Activated gamma-delta T cell treated with Interleukin-2 at 50 U/mL for 16 hours (primary cell): ENCODE results near the gene MGAT5.

Source experiments
- DNase-seq: peaks from one replicate; pipeline ENCODE4 v3.0.0-alpha.2; 2020

The MGAT5 gene

DNA sequence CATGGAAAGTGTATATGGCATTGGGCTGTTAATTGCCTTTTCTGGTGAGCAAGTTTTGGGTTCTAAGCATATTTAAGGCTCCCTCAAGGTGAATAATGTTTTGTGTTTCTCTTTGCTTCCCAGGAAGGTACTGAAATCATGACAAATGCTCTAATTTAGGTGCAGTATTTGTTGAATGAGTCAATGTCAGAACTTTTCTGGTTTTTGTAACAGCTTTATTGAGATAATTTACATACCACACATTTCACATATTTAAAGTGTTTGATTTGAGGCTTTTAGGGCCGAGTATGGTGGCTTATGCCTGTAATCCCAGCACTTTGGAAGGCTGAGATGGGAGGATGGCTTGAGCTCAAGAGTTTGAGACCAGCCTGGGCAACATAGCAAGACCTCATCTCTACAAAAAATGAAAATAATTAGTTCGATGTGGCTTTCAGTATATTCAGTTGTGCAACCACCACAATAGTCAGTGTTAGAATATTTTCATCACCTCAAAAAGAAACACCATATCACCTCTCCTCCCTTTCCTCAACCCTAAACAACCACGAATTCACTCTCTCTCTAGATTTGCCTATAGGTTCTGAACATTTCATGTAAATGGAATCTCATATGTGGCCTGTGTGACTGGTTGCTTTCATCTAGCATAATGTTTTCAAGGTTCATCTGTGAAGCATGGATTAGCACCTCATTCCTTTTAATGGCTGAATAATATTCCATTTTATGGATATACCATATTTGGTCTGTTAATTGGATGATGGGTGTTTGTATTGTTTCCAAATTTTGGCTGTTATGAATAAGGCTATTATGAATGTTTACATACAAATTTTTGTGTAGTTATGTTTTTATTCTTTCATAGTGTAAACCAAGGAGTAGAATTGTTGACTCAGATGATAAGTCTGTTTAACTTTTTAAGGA, 54.9 kb downstream of the MGAT5 start:
- no peak for DNase-seq

DNA sequence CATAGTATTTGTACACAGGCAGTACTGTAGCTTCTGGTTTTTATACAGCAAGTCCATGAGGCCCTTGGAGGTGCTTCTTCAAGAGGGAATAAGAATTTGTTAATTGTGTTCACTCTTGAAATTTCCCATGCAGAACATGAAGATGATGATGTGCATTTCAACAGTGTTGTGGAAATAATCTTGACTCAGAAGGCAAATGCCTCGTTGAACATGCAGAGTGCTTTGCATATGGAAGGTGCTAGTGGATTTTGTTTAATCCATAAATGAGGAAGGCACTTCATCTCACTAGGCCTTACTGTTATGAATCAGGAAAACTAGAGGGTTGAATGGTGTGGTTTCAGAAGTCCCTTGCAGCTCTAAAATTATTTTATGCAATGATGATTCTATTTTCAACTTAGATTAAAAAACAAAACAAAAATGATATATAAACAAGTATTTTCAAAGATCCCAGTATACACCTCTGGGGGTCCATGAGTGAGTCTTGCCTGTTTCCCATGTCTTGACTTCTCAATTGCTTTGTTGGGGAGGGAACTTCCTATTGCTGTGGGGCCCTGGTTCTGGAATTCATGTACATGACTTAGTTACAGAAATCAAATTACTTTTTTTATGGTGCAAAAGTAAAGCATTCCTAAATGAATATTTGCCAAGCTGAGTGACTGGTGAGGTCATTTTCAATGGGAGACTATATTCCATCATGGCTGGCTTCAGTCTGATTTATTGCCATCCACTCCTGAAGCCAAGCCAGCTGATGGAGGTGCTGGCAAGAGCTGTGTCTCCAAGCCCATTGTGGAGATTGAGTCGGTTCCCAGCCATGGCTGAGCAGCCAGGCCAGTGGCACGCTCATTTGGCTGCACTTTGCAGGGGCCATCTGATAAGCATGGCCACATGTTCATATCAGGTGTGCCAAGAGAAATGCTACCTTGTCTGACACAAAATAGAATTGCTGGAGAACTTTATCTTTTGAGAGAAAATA, 56.5 kb downstream of the MGAT5 start:
- DNase-seq = no peak

DNA sequence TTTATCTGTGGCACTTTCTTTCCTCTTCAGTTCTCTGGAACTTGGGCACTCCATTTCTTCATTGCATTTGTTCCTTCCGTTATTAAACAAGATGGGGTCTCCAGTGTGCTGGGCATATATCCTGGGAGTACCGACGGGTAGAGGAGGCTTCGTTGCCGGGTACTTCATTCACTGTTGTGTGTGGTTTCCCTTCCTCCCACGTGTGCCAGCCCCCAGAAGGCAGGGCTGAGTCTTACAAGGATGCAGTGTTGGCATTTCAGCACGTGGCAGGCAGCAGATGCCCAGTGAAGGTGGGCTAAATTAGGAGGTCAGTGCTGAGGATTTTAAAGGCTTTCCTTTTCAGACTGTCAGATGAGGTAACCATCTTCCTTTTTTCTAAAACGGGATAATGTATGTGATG, 58.6 kb downstream of the MGAT5 start:
- no peak for DNase-seq

DNA sequence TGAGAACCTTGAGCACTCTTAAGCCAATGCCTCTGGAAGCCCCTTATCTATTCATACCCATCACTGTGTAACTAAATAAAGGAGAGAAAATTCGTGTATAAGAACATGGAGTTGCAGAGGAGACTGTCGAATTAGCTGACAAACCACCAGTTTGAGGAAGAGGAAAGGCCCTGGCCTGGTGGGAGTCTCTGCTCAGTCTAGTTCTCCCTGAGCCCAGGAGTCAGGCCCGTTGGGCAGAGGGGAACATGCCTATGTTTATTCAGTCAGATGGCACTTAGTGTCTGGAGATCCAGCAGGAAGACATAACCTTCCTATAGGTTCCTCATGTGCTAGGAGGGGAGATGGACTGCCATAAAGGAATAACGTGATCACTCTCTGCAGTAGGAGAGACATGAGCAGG, 60.3 kb downstream of the MGAT5 start:
- no peak for DNase-seq

DNA sequence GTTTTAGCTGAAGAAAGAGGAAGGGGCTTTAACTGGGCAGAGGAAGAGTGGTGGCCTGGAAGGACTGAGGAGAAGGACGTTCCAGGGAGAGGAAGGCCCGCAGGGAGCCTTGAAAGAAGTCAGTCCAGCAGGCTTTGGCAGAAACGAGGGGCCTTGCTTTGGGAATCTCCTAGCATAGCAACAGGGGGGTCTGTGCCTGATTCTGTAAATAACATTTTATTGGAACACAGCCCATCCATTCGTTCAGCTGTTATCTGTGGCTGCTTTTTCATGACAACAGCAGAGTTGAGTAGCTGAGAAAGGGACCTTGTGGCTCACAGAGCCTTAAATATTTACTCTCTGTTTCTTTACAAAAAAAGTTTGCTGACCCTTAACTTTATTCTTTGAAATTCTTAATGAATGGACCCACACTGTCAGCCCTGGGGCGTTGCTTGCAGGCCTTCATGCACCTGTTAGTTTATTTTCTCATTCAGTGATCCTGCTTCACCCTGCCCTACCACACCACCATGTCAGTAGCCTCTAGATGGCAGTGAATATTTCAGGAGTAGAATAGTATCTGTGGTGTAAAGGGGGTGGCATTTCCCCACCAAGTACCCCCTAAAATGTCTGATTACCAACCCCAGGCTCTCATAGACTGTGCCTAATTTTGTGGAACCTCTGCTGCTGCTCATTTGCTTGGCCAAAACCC, 61.0 kb downstream of the MGAT5 start:
- no peak for DNase-seq

DNA sequence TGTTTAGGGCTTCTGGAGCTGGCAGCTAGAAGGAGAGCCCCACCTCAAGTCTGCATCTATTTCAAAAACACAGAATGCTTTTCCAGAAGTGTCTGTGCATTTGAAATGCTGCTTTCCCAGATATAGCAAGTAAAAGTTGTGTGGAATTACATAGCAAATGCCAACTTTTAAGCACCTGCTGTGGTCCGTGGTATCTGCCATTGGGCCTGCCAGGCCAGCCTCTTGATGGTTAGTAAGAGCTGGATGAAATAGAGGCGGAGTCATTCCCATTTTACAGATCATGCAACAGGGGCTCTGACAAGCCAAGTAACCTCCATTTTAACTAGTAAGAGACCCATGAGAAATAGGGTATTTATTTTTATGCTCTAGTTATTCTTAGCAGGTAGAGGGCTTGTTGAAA, 61.6 kb downstream of the MGAT5 start:
- DNase-seq = no peak

DNA sequence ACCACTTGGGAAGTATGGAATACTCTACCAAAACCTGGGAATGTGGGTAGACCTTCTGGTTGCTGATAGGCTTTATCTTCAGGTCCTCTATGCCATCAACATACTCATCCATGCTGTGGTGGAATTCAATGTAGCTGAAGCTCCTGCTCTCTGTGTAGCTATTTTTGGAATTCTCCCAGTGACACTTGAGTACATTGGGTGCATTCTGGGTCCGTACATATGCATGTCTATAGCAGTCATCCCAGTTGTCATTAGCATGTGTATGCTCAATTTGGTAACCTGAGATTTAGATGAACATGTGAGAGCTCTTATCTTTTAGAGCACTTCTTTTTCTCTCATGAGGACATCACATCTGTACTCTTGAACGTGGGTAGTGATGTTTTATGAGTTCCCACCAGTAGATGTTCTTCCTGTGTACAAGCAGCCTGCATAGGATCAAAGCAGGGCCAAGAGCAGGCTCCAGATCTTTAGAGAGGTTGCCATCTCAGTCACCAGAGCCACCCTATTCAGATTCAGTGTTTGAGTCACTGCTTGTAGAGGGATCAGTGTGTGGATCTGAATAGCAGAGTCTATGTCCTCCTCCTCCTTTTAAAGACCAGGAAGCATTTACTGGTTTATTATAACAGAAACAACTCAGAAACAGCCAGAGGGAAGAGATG, 65.9 kb downstream of the MGAT5 start:
- no peak for DNase-seq

DNA sequence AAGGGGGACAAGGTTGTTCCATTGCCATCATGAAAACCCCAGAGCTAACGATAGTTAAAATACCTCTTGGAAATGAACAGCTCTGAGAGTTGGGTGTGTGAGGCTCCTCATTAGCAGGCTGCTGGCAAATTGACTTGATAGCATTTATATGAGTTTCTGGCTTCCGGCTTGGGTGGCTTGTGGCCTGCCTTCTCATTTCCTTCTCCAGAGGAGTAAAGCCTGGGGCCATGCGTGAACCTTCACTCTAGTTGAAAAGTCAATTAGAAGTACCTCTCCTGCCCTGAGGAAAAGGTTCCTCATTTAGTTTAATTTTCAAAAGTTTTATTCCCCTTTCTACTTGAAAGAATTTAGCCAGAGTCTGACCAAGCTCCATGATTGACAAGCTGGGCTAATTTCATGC, 67.1 kb downstream of the MGAT5 start:
- DNase-seq = peak; percentile 5

DNA sequence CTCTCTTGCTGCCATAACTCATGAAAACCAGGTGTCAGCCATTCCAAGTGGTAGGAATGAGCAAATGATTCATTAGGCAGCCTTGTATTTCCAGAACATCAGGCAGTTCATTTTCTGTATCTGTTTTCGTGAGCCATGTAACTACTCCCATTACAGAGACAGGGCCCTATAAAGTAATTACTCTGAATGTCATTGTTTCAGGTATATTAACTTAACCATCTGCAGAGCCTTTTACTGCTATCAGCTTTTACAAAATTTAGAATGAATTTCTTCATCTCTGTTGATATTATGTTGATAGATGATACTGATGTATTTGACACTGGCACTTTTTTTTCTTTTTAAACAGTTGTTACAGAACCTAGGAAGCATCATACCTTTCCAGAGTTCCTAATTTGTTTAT, 69.9 kb downstream of the MGAT5 start:
- DNase-seq = no peak

DNA sequence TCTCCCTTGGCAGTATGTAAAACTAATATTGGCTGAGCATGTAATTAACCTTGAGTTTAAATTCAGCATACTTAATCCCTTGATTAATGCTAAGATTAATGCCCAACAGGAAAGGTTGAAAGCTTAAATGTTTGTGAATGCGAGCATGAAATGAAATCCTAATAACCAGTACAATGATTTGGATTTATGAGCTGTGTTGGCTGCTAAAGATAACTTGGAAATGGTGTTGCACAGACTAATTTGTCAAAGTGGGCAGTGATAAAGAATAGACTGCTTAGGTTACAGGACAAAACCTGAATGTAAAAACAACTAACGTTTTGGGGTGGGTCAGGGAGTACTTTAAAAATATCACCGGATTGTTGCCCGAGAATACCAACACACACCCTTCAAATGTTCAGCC, 70.6 kb downstream of the MGAT5 start:
- DNase-seq = no peak

DNA sequence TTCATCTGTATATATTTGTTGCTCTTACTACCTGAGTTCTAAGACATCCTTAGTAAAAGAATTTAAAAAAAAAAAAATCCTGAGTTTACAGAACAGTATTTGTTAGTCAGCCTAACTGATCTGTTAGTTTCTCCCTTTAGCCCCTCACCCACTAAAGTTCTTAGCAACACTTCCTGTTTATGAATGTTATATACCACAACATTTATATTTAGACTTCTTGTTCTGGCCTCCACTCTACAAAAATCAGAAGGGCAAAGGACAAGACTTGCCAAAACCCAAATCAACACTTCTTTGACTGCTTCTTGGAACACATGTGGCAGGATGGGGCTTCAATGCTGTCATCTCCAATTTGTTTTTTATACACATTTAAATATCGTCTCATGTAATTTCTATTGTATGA, 71.1 kb downstream of the MGAT5 start:
- DNase-seq = no peak

DNA sequence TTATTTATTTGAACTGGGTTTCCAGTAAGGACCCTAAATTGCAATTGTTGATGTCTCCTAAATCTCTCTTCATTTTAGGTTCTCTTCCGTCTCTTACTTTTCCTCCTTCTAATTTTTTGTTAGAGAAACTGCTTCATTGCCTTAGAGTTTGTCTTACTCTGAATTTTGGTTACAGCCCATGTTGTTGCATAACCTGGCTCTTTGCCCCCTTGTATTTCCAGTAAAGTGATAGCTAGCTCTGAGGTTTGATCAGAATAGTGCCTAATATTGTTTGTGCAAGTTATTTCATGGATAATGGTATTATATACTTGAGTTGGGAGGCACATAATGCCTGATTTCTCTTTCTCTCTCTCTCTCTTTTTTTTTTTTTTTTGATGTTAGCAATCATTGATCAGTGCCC, 71.8 kb downstream of the MGAT5 start:
- DNase-seq = no peak

DNA sequence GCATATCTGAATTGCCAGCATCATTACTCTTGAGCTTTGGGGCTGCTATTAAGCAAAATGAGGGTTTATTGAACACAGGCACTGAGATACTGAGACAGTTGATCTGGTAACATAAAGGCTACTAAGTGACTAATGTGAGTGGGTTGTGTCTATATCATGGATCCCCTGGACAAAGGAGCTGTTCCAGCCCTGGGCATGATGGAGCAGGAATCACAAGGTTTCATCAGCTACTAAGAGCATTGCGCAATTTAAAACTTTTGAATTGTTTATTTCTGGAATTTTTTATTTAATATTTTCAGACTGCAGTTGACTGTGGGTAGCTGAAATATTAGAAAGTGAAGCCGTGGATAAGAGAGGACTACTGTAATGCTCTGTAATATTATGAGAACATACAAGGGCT, 73.5 kb downstream of the MGAT5 start:
- DNase-seq = no peak

DNA sequence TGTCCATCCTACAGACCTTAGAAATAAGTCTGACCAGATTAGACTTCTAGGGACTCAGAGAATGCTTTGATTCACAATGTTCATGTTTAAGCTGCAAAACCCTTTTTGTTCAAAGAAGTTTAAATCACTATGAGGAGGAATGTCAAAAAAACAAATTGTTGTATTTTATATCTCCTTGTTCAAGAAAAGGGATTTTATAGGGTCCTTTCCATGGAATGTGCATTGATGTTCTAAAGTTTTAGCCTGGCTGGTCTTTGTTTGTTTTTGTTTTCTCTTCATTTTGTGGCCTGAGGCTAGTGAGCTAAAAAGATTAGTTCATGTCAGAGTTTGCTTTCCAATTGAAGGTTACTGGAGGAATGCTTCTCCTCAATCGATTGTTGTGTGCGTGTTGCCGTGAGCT, 77.2 kb downstream of the MGAT5 start:
- no peak for DNase-seq

DNA sequence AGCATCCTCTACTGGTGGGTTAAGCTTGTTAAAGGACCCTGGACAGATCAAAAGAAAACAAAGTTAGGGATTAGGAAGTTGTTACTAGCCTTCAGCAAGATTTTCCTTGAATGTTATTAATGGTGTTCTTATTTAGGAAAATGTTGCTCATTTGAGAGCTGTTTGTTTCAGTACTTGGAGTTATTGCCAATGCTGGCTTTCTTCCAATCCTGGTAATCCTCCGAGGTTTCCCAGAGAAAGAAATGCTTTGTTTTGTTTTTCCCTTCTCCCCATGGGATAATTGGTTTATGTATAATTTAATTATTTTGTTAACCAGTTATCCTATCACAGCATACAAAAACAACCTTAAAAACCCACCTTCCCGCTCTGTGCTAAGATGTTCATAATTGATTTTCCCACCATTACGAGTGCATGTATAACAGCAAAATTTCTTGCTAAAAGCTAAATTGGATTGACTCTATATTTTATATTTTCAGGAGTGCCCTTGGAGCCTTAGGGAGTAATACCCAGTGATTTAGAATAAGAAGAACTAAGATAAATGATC, 79.8 kb downstream of the MGAT5 start:
- no peak for DNase-seq

DNA sequence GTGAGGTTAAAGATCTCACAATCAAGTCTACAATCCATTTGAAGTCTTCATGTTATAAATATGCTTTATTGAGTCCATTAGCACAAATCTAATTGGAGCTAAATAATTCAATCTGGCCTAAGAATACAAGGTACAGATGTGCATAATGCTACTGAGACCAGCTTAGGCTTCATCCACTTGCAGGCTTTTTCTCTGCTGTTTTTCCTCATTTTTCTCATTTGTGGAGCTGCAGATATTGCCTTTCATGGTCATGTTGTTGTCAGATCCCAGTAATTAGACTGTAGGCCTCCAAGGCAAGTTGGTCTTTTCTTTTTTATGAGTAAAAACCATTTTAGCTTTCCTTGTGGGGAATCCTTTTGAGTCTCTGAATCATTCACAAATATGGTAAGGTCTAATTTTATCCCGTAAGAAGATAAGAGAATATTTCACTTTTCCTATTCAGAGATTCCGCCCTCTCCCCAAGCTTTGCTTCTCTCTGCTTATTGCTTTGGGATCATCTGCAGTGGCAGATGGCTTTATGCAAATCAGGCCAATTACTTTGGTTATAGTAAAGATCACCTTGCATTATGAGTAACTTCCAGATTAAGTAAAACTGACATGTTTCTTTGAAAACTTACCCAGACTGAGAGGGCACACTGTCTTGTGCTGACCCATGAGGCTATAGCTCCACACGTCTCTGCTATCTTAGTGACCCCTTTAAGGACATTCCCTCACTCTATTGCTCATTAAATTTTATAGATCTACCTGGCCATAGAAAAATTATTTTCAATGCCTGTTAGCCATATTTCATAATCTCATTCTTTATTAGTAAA, 80.9 kb downstream of the MGAT5 start:
- no peak for DNase-seq

DNA sequence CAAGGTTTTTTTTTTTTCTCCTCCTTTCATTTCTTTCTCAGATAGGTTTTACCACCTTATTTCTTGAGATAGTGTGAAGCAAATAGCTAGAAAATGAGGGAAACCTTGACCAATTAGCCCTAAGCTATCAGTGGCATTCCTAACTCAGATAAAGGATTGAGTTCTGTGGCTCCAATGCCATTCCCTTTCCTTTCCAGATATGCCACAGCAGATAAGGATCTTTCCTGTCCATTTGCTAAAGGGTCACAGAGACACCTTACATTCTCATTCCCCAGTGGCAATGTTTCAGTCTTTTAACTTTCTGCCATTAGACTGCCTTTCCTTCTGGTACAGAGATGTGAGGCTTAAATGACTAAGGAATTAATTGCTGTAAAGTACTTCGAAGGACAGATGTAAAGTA, 81.7 kb downstream of the MGAT5 start:
- no peak for DNase-seq

DNA sequence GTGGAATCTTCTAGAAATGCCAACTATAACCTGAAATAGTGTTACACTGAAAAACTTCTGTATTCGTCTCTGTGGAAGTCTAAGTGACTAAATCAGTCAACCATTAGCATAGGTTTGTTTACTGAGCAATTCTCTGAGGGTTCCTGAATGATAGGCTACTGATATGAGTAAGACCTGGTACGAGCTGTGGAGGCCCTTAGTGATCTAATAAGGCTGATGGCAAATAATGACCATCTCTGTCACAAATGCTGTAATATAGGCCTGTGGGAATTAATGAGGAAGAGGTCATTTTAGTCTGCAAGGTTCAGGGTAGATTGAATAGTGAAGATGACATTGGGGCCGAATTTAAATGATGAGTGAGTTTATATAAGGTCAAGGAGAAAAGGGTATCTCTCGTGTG, 82.5 kb downstream of the MGAT5 start:
- DNase-seq = no peak

DNA sequence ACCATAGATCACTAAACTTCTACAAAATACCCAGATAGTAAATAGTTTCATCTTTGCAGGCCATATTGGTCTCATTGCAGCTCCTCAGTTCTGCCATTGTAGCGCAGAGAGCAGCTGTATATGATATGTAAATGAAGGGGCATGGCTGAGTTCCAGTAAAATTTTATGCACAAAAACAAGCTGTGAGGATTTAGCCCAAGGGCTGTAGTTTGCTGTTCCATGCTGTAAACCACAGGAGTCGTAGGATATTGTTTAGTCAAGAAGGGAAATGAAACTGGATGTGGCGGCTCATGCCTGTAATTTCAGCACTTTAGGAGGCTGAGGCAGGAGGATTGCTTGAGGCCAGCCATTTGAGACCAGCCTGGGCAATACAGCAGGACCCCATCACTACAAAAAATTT, 83.0 kb downstream of the MGAT5 start:
- no peak for DNase-seq

DNA sequence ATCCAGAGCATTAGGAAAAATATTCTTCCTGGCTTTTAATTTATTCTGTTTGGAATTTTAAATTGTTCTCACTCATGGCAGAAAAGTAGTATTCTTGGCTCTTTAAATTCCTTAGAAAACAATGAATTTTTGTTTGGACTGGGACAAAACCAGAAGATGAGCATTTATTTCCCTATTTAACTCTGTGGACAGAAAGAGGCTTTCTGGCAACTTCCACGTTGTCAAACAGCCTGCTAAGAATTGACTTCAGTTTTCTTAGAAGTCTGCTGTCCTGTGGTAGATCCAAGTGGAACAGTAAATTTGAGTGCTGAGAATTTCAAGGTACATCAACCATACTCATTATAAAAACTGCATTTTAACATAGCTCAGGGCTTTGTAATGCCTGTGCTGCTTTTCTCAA, 83.8 kb downstream of the MGAT5 start:
- no peak for DNase-seq

DNA sequence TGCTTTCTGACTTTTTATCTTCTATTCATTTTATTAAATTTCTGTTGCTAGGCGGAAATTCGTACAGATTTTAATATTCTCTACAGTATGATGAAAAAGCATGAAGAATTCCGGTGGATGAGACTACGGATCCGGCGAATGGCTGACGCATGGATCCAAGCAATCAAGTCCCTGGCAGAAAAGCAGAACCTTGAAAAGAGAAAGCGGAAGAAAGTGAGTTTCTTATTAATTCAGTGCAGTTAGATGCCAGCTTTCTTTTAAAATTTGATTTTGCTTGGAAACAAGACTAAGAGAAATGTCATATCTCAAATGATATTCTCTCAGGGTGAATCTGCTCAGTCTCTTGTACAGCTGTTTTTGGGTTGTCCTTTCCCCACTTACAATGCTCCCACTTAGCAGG, 84.3 kb downstream of the MGAT5 start:
- DNase-seq = no peak

DNA sequence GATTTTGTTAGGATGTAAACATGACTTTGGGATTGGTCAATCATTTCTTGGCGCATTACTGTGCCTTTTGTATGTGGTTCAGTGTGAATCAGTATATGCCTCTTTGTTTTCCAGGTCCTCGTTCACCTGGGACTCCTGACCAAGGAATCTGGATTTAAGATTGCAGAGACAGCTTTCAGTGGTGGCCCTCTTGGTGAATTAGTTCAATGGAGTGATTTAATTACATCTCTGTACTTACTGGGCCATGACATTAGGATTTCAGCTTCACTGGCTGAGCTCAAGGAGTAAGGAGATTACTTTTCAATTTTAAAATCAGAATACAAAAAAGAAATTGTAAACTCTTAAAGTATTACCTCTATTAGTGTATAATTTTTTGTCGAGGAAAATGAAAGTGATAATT, 87.6 kb downstream of the MGAT5 start:
- DNase-seq = no peak
